Bronchial epithelial cell (primary cell): ENCODE measurements around the gene AFG3L2. TPM values are rescaled to one million over a fixed set of nuclear protein-coding genes. Genes with fewer than 3 reads are reported as not detected.

Source experiments
- DNase-seq: peaks from one replicate; pipeline ENCODE4 v3.0.0-alpha.2; 2010; ENCODE audit warnings: low read depth
- FAIRE-seq: peaks from 2 replicates; lab custom pipeline; 2011; peaks lifted over from hg19 to GRCh38; lab: Jason Lieb, UNC
- H3K27me3 ChIP-seq: 2 replicates; pipeline ENCODE4 v1.5.1; 2011; ENCODE audit warnings: low read length; ENCODE audit not compliant: control insufficient read depth, insufficient read depth
- H3K36me3 ChIP-seq: 2 replicates; pipeline ENCODE4 v1.5.1; 2011; ENCODE audit warnings: low read length; ENCODE audit not compliant: control insufficient read depth, insufficient read depth
- H3K4me3 ChIP-seq: 2 replicates; pipeline ENCODE4 v1.5.1; 2011; ENCODE audit warnings: mild to moderate bottlenecking, low read depth, low read length, control low read depth
- CTCF ChIP-seq: IDR thresholded peaks from 2 replicates; pipeline ENCODE4 v1.5.1; 2011; ENCODE audit warnings: mild to moderate bottlenecking, moderate library complexity, low read length, control low read depth, inconsistent platforms; ENCODE audit not compliant: insufficient read depth, severe bottlenecking
- total RNA-seq: library from RNA; depleted of rRNA; stranded (reverse); fragments of >200 nt; gene quantifications from 2 replicates; pipeline ENCODE4 v1.2.1, GENCODE V29; 2014

Gene AFG3L2
- total RNA-seq, 1 donor from 2014 or later, result 67.1 TPM

GRCh38 chr18:12366379-12366778, 10.6 kb downstream of the AFG3L2 start:
- DNase-seq (no peak), FAIRE-seq (no peak)
- no peak overlapping the region for H3K4me3 ChIP-seq
- H3K36me3 ChIP-seq, result peaks cover 14% of the 10 kb centered on the region
- no peak for TF ChIP-seq CTCF
- H3K27me3 ChIP-seq, result no peaks in the 10 kb centered on the region

- FAIRE-seq (no peak), DNase-seq (no peak)
- no peak for TF ChIP-seq CTCF
- no peaks in the 10 kb centered on the region for H3K27me3 ChIP-seq
- peaks cover 22% of the 10 kb centered on the region for H3K36me3 ChIP-seq
- no peak overlapping the region for H3K4me3 ChIP-seq
Measured at GRCh38 chr18:12362473-12363174, 14.4 kb downstream of the AFG3L2 start.

- H3K36me3 ChIP-seq, result peaks cover 20% of the 10 kb centered on the region
- DNase-seq, result no peak
Measured at GRCh38 chr18:12361770-12362378, 15.2 kb downstream of the AFG3L2 start.

GRCh38 chr18:12359515-12359927, 17.5 kb downstream of the AFG3L2 start:
- no peaks in the 10 kb centered on the region for H3K27me3 ChIP-seq
- no peak for TF ChIP-seq CTCF
- H3K36me3 ChIP-seq, result peaks cover 21% of the 10 kb centered on the region
- DNase-seq, result peak; percentile 43
- H3K4me3 ChIP-seq, result no peak overlapping the region
- FAIRE-seq, result no peak

More at GRCh38 chr18:12361770-12362378, 15.2 kb downstream of the AFG3L2 start:
- H3K4me3 ChIP-seq, result no peak overlapping the region
- no peak for TF ChIP-seq CTCF
- no peak for FAIRE-seq
- no peaks in the 10 kb centered on the region for H3K27me3 ChIP-seq

GRCh38 chr18:12352188-12352587, 24.8 kb downstream of the AFG3L2 start:
- Histone ChIP-seq H3K4me3 (no peak overlapping the region), H3K27me3 (no peaks in the 10 kb centered on the region), H3K36me3 (peaks cover 30% of the 10 kb centered on the region)
- no peak for FAIRE-seq
- no peak for DNase-seq
- TF ChIP-seq CTCF, result no peak
